ENCODE results near the gene PLXNA3. TPM values are rescaled to one million over a fixed set of nuclear protein-coding genes. Genes with fewer than 3 reads are reported as not detected.

The PLXNA3 gene
- polyA plus RNA-seq, 5 donors: 54.4 to 79.2 (median 63.2) TPM

DNA sequence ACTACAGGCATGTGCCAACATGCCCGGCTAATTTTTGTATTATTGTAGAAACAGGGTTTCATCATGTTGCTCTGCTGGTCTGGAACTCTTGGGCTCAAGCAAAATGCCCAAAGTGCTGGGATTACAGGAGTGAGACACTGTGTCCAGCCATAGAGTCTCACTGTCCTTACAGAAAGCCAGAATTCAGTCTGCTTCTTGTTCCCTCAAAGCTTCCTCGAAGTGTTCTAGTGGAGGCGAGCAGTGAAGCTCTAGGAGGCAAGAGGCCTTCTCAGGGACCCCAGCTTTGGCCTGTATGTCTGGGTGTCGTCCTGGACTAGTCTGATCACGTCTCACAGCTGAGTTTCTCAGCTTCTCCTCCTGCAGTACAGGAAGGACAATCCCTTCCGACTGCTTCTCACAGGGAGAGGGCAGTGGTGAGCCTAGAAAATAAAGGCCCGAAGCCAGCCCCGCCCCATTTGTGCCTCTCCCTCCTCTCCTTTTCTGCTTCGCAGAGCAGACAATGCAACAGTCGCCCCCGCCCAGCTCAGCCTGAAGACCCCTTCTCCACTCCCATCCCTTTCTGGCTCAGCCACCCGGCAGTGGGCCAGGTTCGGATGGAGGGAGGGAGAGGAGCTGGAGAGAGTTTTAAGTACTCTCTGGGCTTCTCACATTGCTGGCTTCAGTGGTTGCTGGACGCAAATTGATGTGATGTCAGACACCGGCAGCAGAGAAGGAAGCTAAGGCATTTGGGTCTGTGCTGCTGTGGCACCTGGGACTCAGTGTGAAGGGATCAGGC, 69.0 kb downstream of the PLXNA3 start:
- DNase-seq: peak; percentile 86 to 89

Other genes with a start within 250 kb of the PLXNA3 start
- not detected for gene OPN1MW2, start 238.5 kb upstream of the PLXNA3 start, polyA plus RNA-seq (ENCODE audit: insufficient read depth in 1 of 5, insufficient read length in 5 of 5, low replicate concordance in 1 of 5)
- not detected for gene OPN1MW3, start 200.7 kb upstream of the PLXNA3 start, polyA plus RNA-seq (ENCODE audit: insufficient read depth in 1 of 5, insufficient read length in 5 of 5, low replicate concordance in 1 of 5)
- gene TEX28, start 163.2 kb upstream of the PLXNA3 start, polyA plus RNA-seq (ENCODE audit: insufficient read depth in 1 of 5, insufficient read length in 5 of 5, low replicate concordance in 1 of 5): not detected
- under 1 TPM; 0.28 to 0.37 (median 0.30) TPM for gene TKTL1, start 162.5 kb upstream of the PLXNA3 start, polyA plus RNA-seq (ENCODE audit: insufficient read depth in 1 of 5, insufficient read length in 5 of 5, low replicate concordance in 1 of 5)
- 100 to 1,000 TPM; 349 to 757 (median 422) TPM for gene FLNA, start 83.6 kb upstream of the PLXNA3 start, polyA plus RNA-seq (ENCODE audit: insufficient read depth in 1 of 5, insufficient read length in 5 of 5, low replicate concordance in 1 of 5)
- gene EMD, start 79.0 kb upstream of the PLXNA3 start, polyA plus RNA-seq (ENCODE audit: insufficient read depth in 1 of 5, insufficient read length in 5 of 5, low replicate concordance in 1 of 5): 10 to 100 TPM; 52.8 to 84.2 (median 63.9) TPM
- 1,000 to 10,000 TPM; 4,389 to 5,989 (median 4,777) TPM for gene RPL10, start 59.9 kb upstream of the PLXNA3 start, polyA plus RNA-seq (ENCODE audit: insufficient read depth in 1 of 5, insufficient read length in 5 of 5, low replicate concordance in 1 of 5)
- gene DNASE1L1, start 49.0 kb upstream of the PLXNA3 start, polyA plus RNA-seq (ENCODE audit: insufficient read depth in 1 of 5, insufficient read length in 5 of 5, low replicate concordance in 1 of 5): 10 to 100 TPM in 4 of 5 donors, 1 to 10 TPM in 1; 9.3 to 12.4 (median 10.5) TPM
- 10 to 100 TPM; 31.1 to 44.8 (median 37.6) TPM for gene TAFAZZIN, start 46.7 kb upstream of the PLXNA3 start, polyA plus RNA-seq (ENCODE audit: insufficient read depth in 1 of 5, insufficient read length in 5 of 5, low replicate concordance in 1 of 5)
- gene ATP6AP1, start 29.6 kb upstream of the PLXNA3 start, polyA plus RNA-seq (ENCODE audit: insufficient read depth in 1 of 5, insufficient read length in 5 of 5, low replicate concordance in 1 of 5): 100 to 1,000 TPM in 2 of 5 donors, 10 to 100 TPM in 3; 79.5 to 109 (median 96.3) TPM
- gene GDI1, start 21.1 kb upstream of the PLXNA3 start, polyA plus RNA-seq (ENCODE audit: insufficient read depth in 1 of 5, insufficient read length in 5 of 5, low replicate concordance in 1 of 5): 100 to 1,000 TPM; 108 to 164 (median 142) TPM
- gene FAM50A, start 14.1 kb upstream of the PLXNA3 start, polyA plus RNA-seq (ENCODE audit: insufficient read depth in 1 of 5, insufficient read length in 5 of 5, low replicate concordance in 1 of 5): 10 to 100 TPM; 37.0 to 58.6 (median 48.1) TPM
- gene LAGE3, start 21.0 kb downstream of the PLXNA3 start, polyA plus RNA-seq (ENCODE audit: insufficient read depth in 1 of 5, insufficient read length in 5 of 5, low replicate concordance in 1 of 5): 10 to 100 TPM; 12.4 to 33.4 (median 17.1) TPM
- 10 to 100 TPM; 22.6 to 38.0 (median 28.8) TPM for gene UBL4A, start 28.3 kb downstream of the PLXNA3 start, polyA plus RNA-seq (ENCODE audit: insufficient read depth in 1 of 5, insufficient read length in 5 of 5, low replicate concordance in 1 of 5)
- 10 to 100 TPM; 13.6 to 24.7 (median 16.8) TPM for gene SLC10A3, start 32.3 kb downstream of the PLXNA3 start, polyA plus RNA-seq (ENCODE audit: insufficient read depth in 1 of 5, insufficient read length in 5 of 5, low replicate concordance in 1 of 5)
- 10 to 100 TPM; 24.9 to 49.3 (median 35.7) TPM for gene FAM3A, start 58.0 kb downstream of the PLXNA3 start, polyA plus RNA-seq (ENCODE audit: insufficient read depth in 1 of 5, insufficient read length in 5 of 5, low replicate concordance in 1 of 5)
- gene G6PD, start 88.6 kb downstream of the PLXNA3 start, polyA plus RNA-seq (ENCODE audit: insufficient read depth in 1 of 5, insufficient read length in 5 of 5, low replicate concordance in 1 of 5): 10 to 100 TPM; 30.3 to 49.3 (median 39.8) TPM
- gene IKBKG, start 89.3 kb downstream of the PLXNA3 start, polyA plus RNA-seq (ENCODE audit: insufficient read depth in 1 of 5, insufficient read length in 5 of 5, low replicate concordance in 1 of 5): 10 to 100 TPM; 14.0 to 18.5 (median 16.7) TPM
- gene CTAG1A, start 126.9 kb downstream of the PLXNA3 start, polyA plus RNA-seq (ENCODE audit: insufficient read depth in 1 of 5, insufficient read length in 5 of 5, low replicate concordance in 1 of 5): not detected
- not detected for gene CTAG1B, start 161.0 kb downstream of the PLXNA3 start, polyA plus RNA-seq (ENCODE audit: insufficient read depth in 1 of 5, insufficient read length in 5 of 5, low replicate concordance in 1 of 5)
- not detected for gene CTAG2, start 195.3 kb downstream of the PLXNA3 start, polyA plus RNA-seq (ENCODE audit: insufficient read depth in 1 of 5, insufficient read length in 5 of 5, low replicate concordance in 1 of 5)